ENCODE data around the gene GBF1. TPM values are rescaled to one million over a fixed set of nuclear protein-coding genes. Genes with fewer than 3 reads are reported as not detected.

The GBF1 gene
- total RNA-seq, 2 experiments from 2014 or later, result 28.8 to 30.9 TPM

DNA sequence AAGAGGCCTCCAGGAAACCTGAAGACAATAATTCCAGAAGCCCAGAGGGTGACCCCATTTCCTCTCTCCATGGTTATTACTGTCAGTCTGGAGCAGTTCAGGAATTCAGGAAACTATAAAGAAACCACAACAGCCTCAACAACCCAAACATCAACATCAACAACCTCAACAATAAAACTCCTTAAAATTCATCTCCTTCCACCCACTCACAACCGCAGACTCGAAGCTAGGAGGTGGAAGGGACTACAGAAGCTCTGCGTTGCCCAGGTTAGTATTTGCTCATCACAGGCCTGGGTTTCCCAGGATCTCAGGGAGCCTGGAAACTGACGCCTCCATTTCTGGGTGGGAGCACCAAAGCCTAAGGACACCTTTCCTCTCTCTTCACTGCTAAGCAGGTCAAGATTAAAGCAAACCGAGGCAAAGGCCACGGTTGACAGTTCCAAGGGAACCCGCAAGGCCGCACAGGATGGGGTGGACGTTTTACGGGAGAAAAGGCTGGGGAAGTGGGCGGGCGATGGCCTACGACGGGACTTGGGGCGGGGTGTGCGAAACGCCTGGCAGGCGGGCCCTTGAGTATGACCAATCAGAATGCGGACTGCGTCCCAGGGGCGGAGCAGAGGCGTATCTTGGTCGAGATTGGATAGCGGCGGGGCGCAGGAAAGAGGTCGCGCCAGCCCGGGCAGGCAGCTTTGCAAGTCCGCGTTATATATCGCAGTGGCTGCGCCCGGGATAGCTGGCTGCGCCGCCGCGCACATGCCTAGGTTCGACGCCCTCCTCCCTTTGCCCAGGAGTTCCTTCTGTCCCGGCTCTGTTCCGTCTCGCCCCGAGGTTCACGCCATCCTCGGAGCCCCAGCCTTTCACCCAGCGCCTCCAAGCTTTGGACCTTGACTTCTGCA is 19.4 kb upstream of the GBF1 start, which contains the start of gene ELOVL3:
TSS of gene ELOVL3 (plus strand) at position 654 of the 896 bp plus-strand sequence. CDS start 250 bp downstream, outside the sequence.
- Histone ChIP-seq H3K36me3 (ENCODE audit: insufficient read depth, low read length) (no peaks in the 10 kb centered on the region), H3K4me1 (ENCODE audit: insufficient read depth, low read length) (peaks cover 28% of the 10 kb centered on the region), H3K27me3 (ENCODE audit: control insufficient read depth in 1 of 2, insufficient read depth in 2 of 2, low read length in 2 of 2) (peaks cover 22 to 31% of the 10 kb centered on the region in 2 experiments), H3K9me3 (ENCODE audit: control insufficient read depth in 1 of 2, insufficient read depth in 1 of 2, low read length in 2 of 2) (no peaks in the 10 kb centered on the region), H3K4me3 (ENCODE audit: low read length) (peak within 1 kb of the TSS; percentile 44), H3K27ac (ENCODE audit: low read depth in 1 of 2, low read length in 2 of 2) (no peak within 1 kb of the TSS)
- Mint-ChIP-seq H3K4me1 (ENCODE audit: low read depth) (peaks cover 18% of the 10 kb centered on the region), H3K4me3 (peak within 1 kb of the TSS; percentile 68), H3K27ac (no peak within 1 kb of the TSS), H3K36me3 (ENCODE audit: low read depth) (no peaks in the 10 kb centered on the region), H3K27me3 (peaks cover 69% of the 10 kb centered on the region), H3K9me3 (no peaks in the 10 kb centered on the region)
- intact Hi-C loops (cut with DNase I, micrococcal nuclease), result loop anchor here in 1 of 2 experiments (5.0 kb wide), 1 partner anchor 59 kb away; no protein-coding TSS in a partner anchor
- peak; percentile 92 for ATAC-seq (ENCODE audit: poor library complexity)
- CTCF ChIA-PET, result interaction anchor here (7.6 kb wide), 1 partner anchor 126 kb away, joined by 133 read pairs; no protein-coding TSS in a partner anchor
- DNase-seq, result peak; percentile 64 to 93 (median 80)
- no peak for TF ChIP-seq CTCF (IDR thresholded peaks at IDR 0.05)
- POLR2A ChIA-PET, result interaction anchor here (1.2 to 1.3 kb wide), 2 partner anchors 18 to 20 kb away, joined by 3 read pairs; partner anchors contain the start of gene GBF1

- Histone ChIP-seq H3K4me1 (ENCODE audit: insufficient read depth, low read length) (peaks cover 34% of the 10 kb centered on the region), H3K9me3 (ENCODE audit: control insufficient read depth in 1 of 2, insufficient read depth in 1 of 2, low read length in 2 of 2) (peaks cover 0 to 2% of the 10 kb centered on the region in 2 experiments), H3K4me3 (ENCODE audit: low read length) (peak overlapping the region; percentile 44), H3K36me3 (ENCODE audit: insufficient read depth, low read length) (no peaks in the 10 kb centered on the region), H3K27me3 (ENCODE audit: control insufficient read depth in 1 of 2, insufficient read depth in 2 of 2, low read length in 2 of 2) (peaks cover 28 to 37% of the 10 kb centered on the region in 2 experiments), H3K27ac (ENCODE audit: low read depth in 1 of 2, low read length in 2 of 2) (no peak overlapping the region)
- ChIA-PET POLR2A (interaction anchor here (1.2 to 1.3 kb wide), 2 partner anchors 18 to 19 kb away, joined by 3 read pairs; partner anchors contain the start of gene GBF1), CTCF (interaction anchor here (7.6 kb wide), 1 partner anchor 126 kb away, joined by 133 read pairs; no protein-coding TSS in a partner anchor)
- H3K27me3 Mint-ChIP-seq, result peaks cover 75% of the 10 kb centered on the region
- DNase-seq, result no peak
- peak overlapping the region; percentile 68 for H3K4me3 Mint-ChIP-seq
- H3K36me3 Mint-ChIP-seq (ENCODE audit: low read depth), result no peaks in the 10 kb centered on the region
- ATAC-seq (ENCODE audit: poor library complexity), result no peak
- H3K27ac Mint-ChIP-seq, result no peak overlapping the region
- no peak for TF ChIP-seq CTCF (IDR thresholded peaks at IDR 0.05)
- intact Hi-C loops (cut with DNase I, micrococcal nuclease), result loop anchor here in 1 of 2 experiments (5.0 kb wide), 1 partner anchor 59 kb away; no protein-coding TSS in a partner anchor
- peaks cover 18% of the 10 kb centered on the region for H3K4me1 Mint-ChIP-seq (ENCODE audit: low read depth)
- no peaks in the 10 kb centered on the region for H3K9me3 Mint-ChIP-seq
These were observed 18.8 kb upstream of the GBF1 start for GRCh38 chr10:102226542-102226870.

GRCh38 chr10:102227050-102227449 is 18.3 kb upstream of the GBF1 start:
- no peaks in the 10 kb centered on the region for H3K36me3 Mint-ChIP-seq (ENCODE audit: low read depth)
- intact Hi-C loops (cut with DNase I, micrococcal nuclease), result loop anchor here in 1 of 2 experiments (5.0 kb wide), 1 partner anchor 60 kb away; no protein-coding TSS in a partner anchor
- H3K9me3 Mint-ChIP-seq, result no peaks in the 10 kb centered on the region
- Histone ChIP-seq H3K27me3 (ENCODE audit: control insufficient read depth in 1 of 2, insufficient read depth in 2 of 2, low read length in 2 of 2) (peaks cover 33 to 43% of the 10 kb centered on the region in 2 experiments), H3K36me3 (ENCODE audit: insufficient read depth, low read length) (no peaks in the 10 kb centered on the region), H3K27ac (ENCODE audit: low read depth in 1 of 2, low read length in 2 of 2) (no peak overlapping the region), H3K9me3 (ENCODE audit: control insufficient read depth in 1 of 2, insufficient read depth in 1 of 2, low read length in 2 of 2) (peaks cover 0 to 8% of the 10 kb centered on the region in 2 experiments), H3K4me1 (ENCODE audit: insufficient read depth, low read length) (peaks cover 40% of the 10 kb centered on the region), H3K4me3 (ENCODE audit: low read length) (no peak overlapping the region)
- DNase-seq, result peak in 2 of 14 experiments; percentile 36 to 52
- H3K27me3 Mint-ChIP-seq, result peaks cover 79% of the 10 kb centered on the region
- no peak for ATAC-seq (ENCODE audit: poor library complexity)
- peaks cover 18% of the 10 kb centered on the region for H3K4me1 Mint-ChIP-seq (ENCODE audit: low read depth)
- CTCF ChIA-PET, result interaction anchor here (1.2 to 7.6 kb wide), 2 partner anchors 125 to 357 kb away, joined by 4 to 133 read pairs; no protein-coding TSS in a partner anchor
- POLR2A ChIA-PET, result interaction anchor here (1.2 to 1.3 kb wide), 2 partner anchors 17 to 19 kb away, joined by 3 read pairs; partner anchors contain the start of gene GBF1
- peak overlapping the region; percentile 36 for H3K4me3 Mint-ChIP-seq
- no peak overlapping the region for H3K27ac Mint-ChIP-seq
- TF ChIP-seq CTCF (IDR thresholded peaks at IDR 0.05), result no peak
